DND-41 (cell line): ENCODE data around the gene PRKAR1A.
"Not testable (repeated sequence)": the region's sequence is repeated elsewhere in the genome, so short reads cannot be mapped to it uniquely, and the experiment has no call there.

Experiments
- ATAC-seq: fragments of 200-7000 bp; cut with Tn5 transposase; 3 replicates; pipeline ENCODE4 v1.9.1; 2021; ENCODE audit warnings: low read depth; ENCODE audit not compliant: insufficient read depth
- DNase-seq: peaks from one replicate; pipeline ENCODE4 v3.0.0-alpha.2; 2020
- H2AFZ ChIP-seq: 2 replicates; pipeline ENCODE4 v1.6.0; 2012; ENCODE audit warnings: low read depth, low read length
- H3K27ac ChIP-seq: 2 replicates; pipeline ENCODE4 v1.5.1; 2012; ENCODE audit warnings: low read length, inconsistent platforms
- H3K27me3 ChIP-seq: fragments of 200-600 bp; sonication (generic); 2 replicates; pipeline ENCODE4 v1.6.0; 2012; ENCODE audit warnings: low read length, mild to moderate bottlenecking, inconsistent platforms; ENCODE audit not compliant: insufficient read depth, poor library complexity
- H3K36me3 ChIP-seq: 2 replicates; pipeline ENCODE4 v1.5.1; 2012; ENCODE audit warnings: low read length, inconsistent platforms; ENCODE audit not compliant: insufficient read depth
- H3K4me1 ChIP-seq: 2 replicates; pipeline ENCODE4 v1.5.1; 2012; ENCODE audit warnings: mild to moderate bottlenecking, low read length; ENCODE audit not compliant: insufficient read depth
- H3K4me2 ChIP-seq: 2 replicates; pipeline ENCODE4 v1.6.0; 2012; ENCODE audit warnings: mild to moderate bottlenecking, moderate library complexity, low read length, inconsistent platforms; ENCODE audit not compliant: insufficient read depth
- H3K4me3 ChIP-seq, 2 experiments: fragments of 200-600 bp in 1 of 2; shearing (Covaris generic) in 1 of 2; 2 replicates each; pipeline ENCODE4 v1.5.1; 2012 to 2016; ENCODE audit warnings: inconsistent platforms in 2 of 2, low read length in 2 of 2, mild to moderate bottlenecking in 2 of 2, low read depth in 1 of 2, moderate library complexity in 1 of 2
- H3K79me2 ChIP-seq: 2 replicates; pipeline ENCODE4 v1.6.0; 2012; ENCODE audit warnings: low read length, inconsistent platforms; ENCODE audit not compliant: insufficient read depth
- H3K9ac ChIP-seq: 2 replicates; pipeline ENCODE4 v1.6.0; 2012; ENCODE audit warnings: low read depth, mild to moderate bottlenecking, inconsistent platforms, low read length, moderate library complexity
- H3K9me3 ChIP-seq: 2 replicates; pipeline ENCODE4 v1.5.1; 2012; ENCODE audit warnings: low read length, moderate library complexity, mild to moderate bottlenecking, inconsistent platforms; ENCODE audit not compliant: insufficient read depth, severe bottlenecking
- H4K20me1 ChIP-seq: 2 replicates; pipeline ENCODE4 v1.6.0; 2012; ENCODE audit warnings: low read length; ENCODE audit not compliant: insufficient read depth
- CTCF ChIP-seq: IDR thresholded peaks from 2 replicates; pipeline ENCODE4 v1.5.1; 2012; ENCODE audit warnings: borderline replicate concordance, low read length, moderate library complexity, mild to moderate bottlenecking; ENCODE audit not compliant: poor library complexity, severe bottlenecking; ENCODE audit errors: extremely low read depth
- EZH2 ChIP-seq: IDR thresholded peaks from 3 replicates; pipeline ENCODE4 v1.6.1; 2012; ENCODE audit warnings: borderline replicate concordance, low read depth, mild to moderate bottlenecking, moderate library complexity, low read length, inconsistent platforms; ENCODE audit not compliant: severe bottlenecking

PRKAR1A gene

DNA sequence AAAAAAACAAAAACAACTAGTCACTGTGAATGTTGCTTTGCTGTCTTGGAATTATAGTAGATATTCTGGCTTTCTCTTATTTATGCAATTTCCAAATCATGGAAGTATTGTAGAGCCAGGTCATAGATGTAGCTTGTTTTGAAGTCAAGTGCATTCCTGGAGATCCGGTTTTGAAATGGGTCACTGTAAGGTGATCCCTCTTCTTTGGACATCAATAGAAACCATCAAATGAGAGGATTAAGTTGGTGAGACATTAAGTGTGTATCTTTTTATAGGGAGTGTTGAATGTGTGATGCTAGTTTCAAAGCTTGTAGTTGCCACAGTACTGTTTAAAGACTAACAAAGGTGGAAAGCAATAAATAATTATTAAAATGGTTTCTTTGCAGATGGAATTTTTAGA is 4.5 kb downstream of the PRKAR1A start:
- Histone ChIP-seq H2AFZ (no peak overlapping the region), H3K27me3 (no peaks in the 10 kb centered on the region)

DNA sequence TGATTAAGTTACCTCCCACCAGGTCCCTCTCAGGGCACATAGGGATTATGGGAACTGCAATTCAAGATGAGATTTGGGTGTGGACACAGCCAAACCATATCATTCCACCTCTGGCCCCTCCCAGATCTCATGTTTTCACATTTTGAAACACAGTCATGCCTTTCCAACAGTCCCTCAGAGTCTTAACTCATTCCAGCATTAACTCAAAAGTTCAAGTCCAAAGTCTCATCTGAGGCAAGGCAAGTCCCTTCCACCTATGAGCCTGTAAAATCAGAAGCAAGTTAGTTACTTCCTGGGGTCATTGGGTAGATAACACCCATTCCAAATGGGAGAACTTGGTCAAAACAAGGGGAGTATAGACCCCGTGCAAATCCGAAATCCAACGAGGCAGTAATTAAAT is 5.4 kb downstream of the PRKAR1A start:
- not testable (repeated sequence) for H2AFZ ChIP-seq, H3K9ac ChIP-seq, H3K27me3 ChIP-seq, DNase-seq, H3K4me3 ChIP-seq, H3K4me2 ChIP-seq, H3K27ac ChIP-seq, H3K9me3 ChIP-seq, ATAC-seq
- peaks cover 34% of the 10 kb centered on the region for H3K79me2 ChIP-seq
- peaks cover 10% of the 10 kb centered on the region; the same call in 1 of the 2 replicates for H4K20me1 ChIP-seq
- H3K36me3 ChIP-seq, result peaks cover 48% of the 10 kb centered on the region
- H3K4me1 ChIP-seq, result peaks cover 25% of the 10 kb centered on the region

More for the DNA sequence above, 4.5 kb downstream of the PRKAR1A start:
- Histone ChIP-seq H3K27ac (no peak overlapping the region), H3K9me3 (no peaks in the 10 kb centered on the region), H3K36me3 (peaks cover 43% of the 10 kb centered on the region), H3K4me3 (no peak overlapping the region), H3K4me2 (no peak overlapping the region), H3K4me1 (peaks cover 29% of the 10 kb centered on the region), H3K9ac (no peak overlapping the region), H4K20me1 (peaks cover 10% of the 10 kb centered on the region; the same call in 1 of the 2 replicates), H3K79me2 (peaks cover 37% of the 10 kb centered on the region)
- no peak for TF ChIP-seq CTCF
- no peak for TF ChIP-seq EZH2
- DNase-seq, result no peak
- ATAC-seq, result no peak

DNA sequence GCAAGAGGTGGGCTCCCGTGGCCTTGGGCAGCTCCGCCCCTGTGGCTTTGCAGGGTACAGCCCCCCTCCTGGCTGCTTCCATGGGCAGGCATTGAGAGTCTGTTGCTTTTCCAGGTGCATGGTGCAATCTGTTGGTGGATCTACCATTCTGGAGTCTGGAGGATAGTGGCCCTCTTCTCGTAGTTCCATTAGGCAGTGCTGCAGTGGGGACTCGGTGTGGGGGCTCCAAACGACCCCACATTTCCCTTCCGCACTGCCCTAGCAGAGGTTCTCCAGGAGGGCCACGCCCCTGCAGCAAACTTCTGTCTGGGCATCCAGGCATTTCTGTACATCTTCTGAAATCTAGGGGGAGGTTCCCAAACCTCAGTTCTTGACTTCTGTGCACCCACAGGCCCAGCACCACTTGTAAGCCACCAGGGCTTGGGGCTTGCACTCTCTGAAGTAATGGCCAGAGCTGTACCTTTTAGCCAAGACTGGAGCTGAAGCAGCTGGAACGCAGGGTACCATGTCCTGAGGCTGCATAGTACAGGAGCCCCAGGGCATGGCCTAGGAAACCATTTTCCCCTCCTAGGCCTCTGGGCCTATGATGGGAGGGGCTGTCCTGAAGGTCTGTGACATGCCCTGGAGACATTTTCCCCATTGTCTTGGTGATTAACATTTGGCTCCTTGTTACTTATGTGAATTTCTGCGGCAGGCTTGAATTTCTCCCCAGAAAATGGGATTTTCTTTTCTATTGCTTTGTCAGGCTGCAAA is 6.0 kb downstream of the PRKAR1A start:
- H4K20me1 ChIP-seq, result peaks cover 7% of the 10 kb centered on the region; the same call in 1 of the 2 replicates
- no peaks in the 10 kb centered on the region for H3K27me3 ChIP-seq
- no peak overlapping the region for H2AFZ ChIP-seq
- peaks cover 22% of the 10 kb centered on the region for H3K4me1 ChIP-seq
- no peaks in the 10 kb centered on the region for H3K9me3 ChIP-seq
- H3K36me3 ChIP-seq, result peaks cover 54% of the 10 kb centered on the region
- DNase-seq (no peak), ATAC-seq (no peak)
- no peak overlapping the region for H3K4me2 ChIP-seq
- H3K79me2 ChIP-seq, result peaks cover 28% of the 10 kb centered on the region
- H3K27ac ChIP-seq, result no peak overlapping the region
- no peak overlapping the region for H3K4me3 ChIP-seq
- no peak for TF ChIP-seq CTCF
- TF ChIP-seq EZH2, result no peak
- H3K9ac ChIP-seq, result no peak overlapping the region

GRCh38 chr17:68519051-68519450 is 6.8 kb downstream of the PRKAR1A start:
- not testable (repeated sequence) for H3K9ac ChIP-seq, H4K20me1 ChIP-seq, ATAC-seq, H3K27me3 ChIP-seq, H3K4me2 ChIP-seq, H2AFZ ChIP-seq, DNase-seq, H3K27ac ChIP-seq, H3K9me3 ChIP-seq, H3K4me3 ChIP-seq
- Histone ChIP-seq H3K79me2 (peaks cover 20% of the 10 kb centered on the region), H3K36me3 (peaks cover 62% of the 10 kb centered on the region), H3K4me1 (peaks cover 14% of the 10 kb centered on the region)
